H1 (cell line): ENCODE measurements around the gene COQ10B. TPM values are rescaled to one million over a fixed set of nuclear protein-coding genes. Genes with fewer than 3 reads are reported as not detected.

Experiments used
- GABPA ChIP-seq: IDR thresholded peaks from 2 replicates; pipeline ENCODE4 v1.6.1; 2011; ENCODE audit warnings: mild to moderate bottlenecking, low read length, moderate library complexity, borderline replicate concordance; ENCODE audit not compliant: insufficient read depth
- GTF2F1 ChIP-seq: IDR thresholded peaks from 2 replicates; pipeline ENCODE4 v1.6.1; 2012; ENCODE audit warnings: low read depth, low read length, improper control_type of control experiment, borderline replicate concordance
- SAP30 ChIP-seq: fragments of 300-600 bp; sonication (generic); IDR thresholded peaks from 2 replicates; pipeline ENCODE4 v1.7.1; 2012; ENCODE audit warnings: low read length, moderate library complexity, mild to moderate bottlenecking, inconsistent platforms; ENCODE audit not compliant: insufficient read depth, insufficient replicate concordance
- SIN3A ChIP-seq, 2 experiments: IDR thresholded peaks in 1 of 2; conservative IDR thresholded peaks in 1 of 2; 2 replicates each; pipeline ENCODE4 v1.6.1; 2011 to 2012; ENCODE audit warnings: low read length in 2 of 2, improper control_type of control experiment in 1 of 2, low read depth in 1 of 2, mild to moderate bottlenecking in 1 of 2
- SP2 ChIP-seq: IDR thresholded peaks from 2 replicates; pipeline ENCODE4 v1.6.1; 2012; ENCODE audit warnings: mild to moderate bottlenecking, low read length, inconsistent platforms
- TBP ChIP-seq: IDR thresholded peaks from 2 replicates; pipeline ENCODE4 v1.6.1; 2011; ENCODE audit warnings: low read depth, low read length, improper control_type of control experiment
- TCF12 ChIP-seq: IDR thresholded peaks from 2 replicates; pipeline ENCODE4 v1.6.1; 2011; ENCODE audit warnings: low read depth, mild to moderate bottlenecking, low read length
- polyA plus RNA-seq, 7 experiments: library from polyadenylated mRNA; depleted of rRNA in 3 of 7; stranded (reverse) in 5 of 7; unstranded in 2 of 7; fragments of >200 nt in 5 of 7; fragments of 200-250 nt in 2 of 7; gene quantifications; 1 replicate in 5 of 7; 2 replicates in 1 of 7; 4 replicates in 1 of 7; pipeline versions ENCODE4 v1.2.1 to v1.2.3, GENCODE V29; 2011 to 2013; ENCODE audit warnings: missing spikeins in 2 of 7, mixed read lengths in 2 of 7
- total RNA-seq: library from RNA; stranded (reverse); fragmentation: NEBNext Ultra II Directional; extraction: Animal tissue kit (Norgen Biotek cat#: 25700); gene quantifications from 2 replicates; pipeline ENCODE4 v1.2.1, GENCODE V29; 2021
- TF ChIP-seq, protein P1 (sequence below): fragments of 300-600 bp; sonication (generic); IDR thresholded peaks from 2 replicates; pipeline ENCODE4 v1.7.1; 2012; ENCODE audit warnings: low read length, moderate library complexity, mild to moderate bottlenecking, inconsistent platforms; ENCODE audit not compliant: insufficient replicate concordance
- TF ChIP-seq, protein P2 (sequence below): IDR thresholded peaks from 2 replicates; pipeline ENCODE4 v1.6.1; 2012; ENCODE audit warnings: inconsistent platforms

COQ10B gene
- total and polyA plus RNA-seq, 2 of the 8 experiments (the other 6 are each of a cell fraction or from before 2014, with no cell fraction given) = 1.9 to 17.3 TPM

DNA sequence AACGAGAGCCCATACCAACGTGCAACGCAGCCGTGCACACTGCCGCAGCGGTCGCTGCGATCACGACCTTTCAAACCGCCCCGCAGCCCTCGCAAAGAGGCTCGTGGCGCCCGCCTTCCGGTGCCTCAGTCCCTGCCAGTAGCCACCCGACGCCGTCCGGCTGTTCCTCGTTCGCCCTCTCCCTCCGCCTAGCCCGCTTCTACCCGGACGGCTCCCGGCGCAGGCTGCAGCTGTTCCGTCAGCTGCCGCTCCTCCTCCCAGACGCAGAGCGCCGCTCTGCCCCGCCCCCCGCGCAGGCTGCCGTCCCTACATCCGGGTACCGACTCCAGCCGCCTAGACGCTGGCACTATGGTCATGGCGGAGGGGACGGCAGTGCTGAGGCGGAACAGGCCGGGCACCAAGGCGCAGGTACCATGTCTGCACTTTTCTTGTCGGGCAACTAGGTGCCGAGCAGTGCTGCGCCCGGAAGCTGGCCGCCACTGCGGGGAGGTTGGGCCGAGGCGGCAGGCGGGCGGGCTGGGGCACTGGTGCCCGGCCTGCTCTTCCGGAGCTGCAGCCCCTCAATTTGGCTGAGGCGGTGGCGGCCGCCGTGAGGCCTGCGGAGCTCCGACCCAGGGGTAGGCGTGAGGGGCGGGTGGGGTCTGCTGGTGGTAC lies 62.5 kb downstream of the COQ10B start, which contains the start of gene MOB4 (continued):
- TF ChIP-seq, protein P1, sequence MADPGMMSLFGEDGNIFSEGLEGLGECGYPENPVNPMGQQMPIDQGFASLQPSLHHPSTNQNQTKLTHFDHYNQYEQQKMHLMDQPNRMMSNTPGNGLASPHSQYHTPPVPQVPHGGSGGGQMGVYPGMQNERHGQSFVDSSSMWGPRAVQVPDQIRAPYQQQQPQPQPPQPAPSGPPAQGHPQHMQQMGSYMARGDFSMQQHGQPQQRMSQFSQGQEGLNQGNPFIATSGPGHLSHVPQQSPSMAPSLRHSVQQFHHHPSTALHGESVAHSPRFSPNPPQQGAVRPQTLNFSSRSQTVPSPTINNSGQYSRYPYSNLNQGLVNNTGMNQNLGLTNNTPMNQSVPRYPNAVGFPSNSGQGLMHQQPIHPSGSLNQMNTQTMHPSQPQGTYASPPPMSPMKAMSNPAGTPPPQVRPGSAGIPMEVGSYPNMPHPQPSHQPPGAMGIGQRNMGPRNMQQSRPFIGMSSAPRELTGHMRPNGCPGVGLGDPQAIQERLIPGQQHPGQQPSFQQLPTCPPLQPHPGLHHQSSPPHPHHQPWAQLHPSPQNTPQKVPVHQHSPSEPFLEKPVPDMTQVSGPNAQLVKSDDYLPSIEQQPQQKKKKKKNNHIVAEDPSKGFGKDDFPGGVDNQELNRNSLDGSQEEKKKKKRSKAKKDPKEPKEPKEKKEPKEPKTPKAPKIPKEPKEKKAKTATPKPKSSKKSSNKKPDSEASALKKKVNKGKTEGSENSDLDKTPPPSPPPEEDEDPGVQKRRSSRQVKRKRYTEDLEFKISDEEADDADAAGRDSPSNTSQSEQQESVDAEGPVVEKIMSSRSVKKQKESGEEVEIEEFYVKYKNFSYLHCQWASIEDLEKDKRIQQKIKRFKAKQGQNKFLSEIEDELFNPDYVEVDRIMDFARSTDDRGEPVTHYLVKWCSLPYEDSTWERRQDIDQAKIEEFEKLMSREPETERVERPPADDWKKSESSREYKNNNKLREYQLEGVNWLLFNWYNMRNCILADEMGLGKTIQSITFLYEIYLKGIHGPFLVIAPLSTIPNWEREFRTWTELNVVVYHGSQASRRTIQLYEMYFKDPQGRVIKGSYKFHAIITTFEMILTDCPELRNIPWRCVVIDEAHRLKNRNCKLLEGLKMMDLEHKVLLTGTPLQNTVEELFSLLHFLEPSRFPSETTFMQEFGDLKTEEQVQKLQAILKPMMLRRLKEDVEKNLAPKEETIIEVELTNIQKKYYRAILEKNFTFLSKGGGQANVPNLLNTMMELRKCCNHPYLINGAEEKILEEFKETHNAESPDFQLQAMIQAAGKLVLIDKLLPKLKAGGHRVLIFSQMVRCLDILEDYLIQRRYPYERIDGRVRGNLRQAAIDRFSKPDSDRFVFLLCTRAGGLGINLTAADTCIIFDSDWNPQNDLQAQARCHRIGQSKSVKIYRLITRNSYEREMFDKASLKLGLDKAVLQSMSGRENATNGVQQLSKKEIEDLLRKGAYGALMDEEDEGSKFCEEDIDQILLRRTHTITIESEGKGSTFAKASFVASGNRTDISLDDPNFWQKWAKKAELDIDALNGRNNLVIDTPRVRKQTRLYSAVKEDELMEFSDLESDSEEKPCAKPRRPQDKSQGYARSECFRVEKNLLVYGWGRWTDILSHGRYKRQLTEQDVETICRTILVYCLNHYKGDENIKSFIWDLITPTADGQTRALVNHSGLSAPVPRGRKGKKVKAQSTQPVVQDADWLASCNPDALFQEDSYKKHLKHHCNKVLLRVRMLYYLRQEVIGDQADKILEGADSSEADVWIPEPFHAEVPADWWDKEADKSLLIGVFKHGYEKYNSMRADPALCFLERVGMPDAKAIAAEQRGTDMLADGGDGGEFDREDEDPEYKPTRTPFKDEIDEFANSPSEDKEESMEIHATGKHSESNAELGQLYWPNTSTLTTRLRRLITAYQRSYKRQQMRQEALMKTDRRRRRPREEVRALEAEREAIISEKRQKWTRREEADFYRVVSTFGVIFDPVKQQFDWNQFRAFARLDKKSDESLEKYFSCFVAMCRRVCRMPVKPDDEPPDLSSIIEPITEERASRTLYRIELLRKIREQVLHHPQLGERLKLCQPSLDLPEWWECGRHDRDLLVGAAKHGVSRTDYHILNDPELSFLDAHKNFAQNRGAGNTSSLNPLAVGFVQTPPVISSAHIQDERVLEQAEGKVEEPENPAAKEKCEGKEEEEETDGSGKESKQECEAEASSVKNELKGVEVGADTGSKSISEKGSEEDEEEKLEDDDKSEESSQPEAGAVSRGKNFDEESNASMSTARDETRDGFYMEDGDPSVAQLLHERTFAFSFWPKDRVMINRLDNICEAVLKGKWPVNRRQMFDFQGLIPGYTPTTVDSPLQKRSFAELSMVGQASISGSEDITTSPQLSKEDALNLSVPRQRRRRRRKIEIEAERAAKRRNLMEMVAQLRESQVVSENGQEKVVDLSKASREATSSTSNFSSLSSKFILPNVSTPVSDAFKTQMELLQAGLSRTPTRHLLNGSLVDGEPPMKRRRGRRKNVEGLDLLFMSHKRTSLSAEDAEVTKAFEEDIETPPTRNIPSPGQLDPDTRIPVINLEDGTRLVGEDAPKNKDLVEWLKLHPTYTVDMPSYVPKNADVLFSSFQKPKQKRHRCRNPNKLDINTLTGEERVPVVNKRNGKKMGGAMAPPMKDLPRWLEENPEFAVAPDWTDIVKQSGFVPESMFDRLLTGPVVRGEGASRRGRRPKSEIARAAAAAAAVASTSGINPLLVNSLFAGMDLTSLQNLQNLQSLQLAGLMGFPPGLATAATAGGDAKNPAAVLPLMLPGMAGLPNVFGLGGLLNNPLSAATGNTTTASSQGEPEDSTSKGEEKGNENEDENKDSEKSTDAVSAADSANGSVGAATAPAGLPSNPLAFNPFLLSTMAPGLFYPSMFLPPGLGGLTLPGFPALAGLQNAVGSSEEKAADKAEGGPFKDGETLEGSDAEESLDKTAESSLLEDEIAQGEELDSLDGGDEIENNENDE = no peak
- TF ChIP-seq TBP (peak; percentile 92), GABPA (peak; percentile 65; the same call in 1 of the 2 replicates), TCF12 (peak; percentile 51; the same call in 1 of the 2 replicates), SP2 (no peak), SIN3A (conservative IDR thresholded peaks at IDR 0.05 in 1 of 2, IDR thresholded peaks at IDR 0.05 in 1 of 2; ENCODE audit: low read depth in 1 of 2, low read length in 2 of 2) (peak; percentile 85 to 95; a peak in 2 of 4 replicates), GTF2F1 (peak; percentile 82; the same call in 1 of the 2 replicates), SAP30 (no peak)
- TF ChIP-seq, protein P2, sequence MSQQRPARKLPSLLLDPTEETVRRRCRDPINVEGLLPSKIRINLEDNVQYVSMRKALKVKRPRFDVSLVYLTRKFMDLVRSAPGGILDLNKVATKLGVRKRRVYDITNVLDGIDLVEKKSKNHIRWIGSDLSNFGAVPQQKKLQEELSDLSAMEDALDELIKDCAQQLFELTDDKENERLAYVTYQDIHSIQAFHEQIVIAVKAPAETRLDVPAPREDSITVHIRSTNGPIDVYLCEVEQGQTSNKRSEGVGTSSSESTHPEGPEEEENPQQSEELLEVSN = peak; percentile 95
